ENCODE data around the gene FBXW9. TPM values are rescaled to one million over a fixed set of nuclear protein-coding genes. Genes with fewer than 3 reads are reported as not detected.

FBXW9 gene
- total and polyA plus RNA-seq, 2 of the 8 experiments (the other 6 are each of a cell fraction or from before 2014, with no cell fraction given) = 10.8 to 30.1 TPM

GRCh38 chr19:12705654-12706331 lies 9.4 kb upstream of the FBXW9 start:
- no peak overlapping the region for H4K5ac ChIP-seq (ENCODE audit: insufficient read length, low read depth, low read length)
- no peak overlapping the region for H2BK12ac ChIP-seq (ENCODE audit: low read depth, low read length)
- no peaks in the 10 kb centered on the region for H3K9me3 ChIP-seq (ENCODE audit: insufficient read depth in 2 of 2, low read depth in 1 of 2, low read length in 1 of 2)
- no peak overlapping the region for H2BK15ac ChIP-seq (ENCODE audit: low read length)
- peak overlapping the region; percentile 76; the same call in 1 of the 2 replicates for H4K8ac ChIP-seq (ENCODE audit: extremely low read depth, insufficient read depth, low read length)
- H3K79me1 ChIP-seq (ENCODE audit: low read depth, low read length) = no peaks in the 10 kb centered on the region
- peaks cover 4 to 15% of the 10 kb centered on the region in 2 experiments for H4K20me1 ChIP-seq (replicated peaks in 1 of 2; ENCODE audit: control insufficient read depth in 1 of 2, insufficient read depth in 2 of 2, low read length in 2 of 2)
- H2BK120ac ChIP-seq (replicated peaks; ENCODE audit: low read depth, low read length) = no peak overlapping the region
- H2AK5ac ChIP-seq (ENCODE audit: low read depth, low read length) = no peak overlapping the region
- no peak overlapping the region for H3K18ac ChIP-seq (ENCODE audit: extremely low read depth, low read length)
- no peaks in the 10 kb centered on the region for H3K23me2 ChIP-seq (ENCODE audit: low read depth, low read length)
- H3K23ac ChIP-seq (ENCODE audit: insufficient read length) = no peak overlapping the region
- peaks cover 41 to 77% (median 68%) of the 10 kb centered on the region in 4 experiments for H3K36me3 ChIP-seq (ENCODE audit: control insufficient read depth in 2 of 4, insufficient read depth in 4 of 4, low read length in 3 of 4)
- no peak overlapping the region for H3K9ac ChIP-seq (replicated peaks in 1 of 4; ENCODE audit: extremely low read depth in 1 of 4, low read depth in 3 of 4, low read length in 3 of 4)
- H3K79me2 ChIP-seq (ENCODE audit: control insufficient read depth in 1 of 2, insufficient read depth in 2 of 2, low read length in 2 of 2) = no peaks in the 10 kb centered on the region
- H2AFZ ChIP-seq (ENCODE audit: low read length) = no peak overlapping the region
- no peak overlapping the region for H3K4me2 ChIP-seq (ENCODE audit: insufficient read depth in 1 of 2, low read depth in 2 of 2, low read length in 2 of 2)
- TF ChIP-seq POLR2AphosphoS5 (IDR thresholded peaks at IDR 0.05; ENCODE audit: low read depth, low read length) = 0 out of 2 replicates have a peak, but pooled peaks have one; percentile 6
- TF ChIP-seq BACH1 (IDR thresholded peaks at IDR 0.05; ENCODE audit: low read length) = no peak
- no peak for DNase-seq (ENCODE audit: low read depth in 1 of 2, low spot score in 2 of 2)
- H3K27me3 ChIP-seq (replicated peaks in 1 of 4; ENCODE audit: control insufficient read depth in 3 of 4, extremely low read depth in 1 of 4, insufficient read depth in 3 of 4, low read length in 3 of 4) = no peaks in the 10 kb centered on the region
- H3K14ac ChIP-seq (ENCODE audit: insufficient read length) = no peak overlapping the region
- CTCF ChIA-PET (ENCODE audit: partially characterized antibody) = interaction anchor here (0.7 to 1.4 kb wide), 4 partner anchors 9 to 142 kb away, joined by 3 to 4 read pairs (median 4); partner anchors contain the start of gene FBXW9
- WGBS, 2 experiments (ENCODE audit: extremely low coverage in 1 of 2, insufficient coverage in 1 of 2, insufficient read length in 1 of 2, insufficient replicate concordance in 2 of 2, low coverage in 1 of 2, low lambda C conversion rate in 2 of 2, missing lambda C conversion rate in 1 of 2) = 92% methylated on average over 26 of the region's 29 CpGs; no CpG with 5 or more reads in 1 of the 2 experiments
- POLR2A ChIA-PET (ENCODE audit: partially characterized antibody) = interaction anchor here (1.0 to 6.7 kb wide), 5 partner anchors 9 to 59 kb away, joined by 3 to 50 read pairs (median 3); partner anchors contain the start of genes FBXW9, MAN2B1 and WDR83
- FAIRE-seq = no peak
- H3K4ac ChIP-seq (replicated peaks; ENCODE audit: insufficient read length, low read depth, low read length) = no peak overlapping the region
- H3K4me3 ChIP-seq (ENCODE audit: extremely low read depth in 1 of 4, insufficient read depth in 2 of 4, low read depth in 3 of 4, low read length in 4 of 4) = no peak overlapping the region
- no peak overlapping the region for H4K91ac ChIP-seq (replicated peaks; ENCODE audit: insufficient read length, low read length)
- no peak overlapping the region for H2BK20ac ChIP-seq (ENCODE audit: low read length)
- no peak overlapping the region for H3K56ac ChIP-seq (replicated peaks; ENCODE audit: insufficient read length, low read depth, low read length)
- peaks cover 0 to 5% (median 2%) of the 10 kb centered on the region in 4 experiments; a peak in 2 of 7 replicates for H3K4me1 ChIP-seq (replicated peaks in 1 of 4; ENCODE audit: control insufficient read depth in 3 of 4, insufficient read depth in 4 of 4, low read length in 3 of 4)
- H3K27ac ChIP-seq (ENCODE audit: low read depth, low read length) = no peak overlapping the region
- H2BK5ac ChIP-seq (ENCODE audit: low read depth, low read length) = no peak overlapping the region

All from H1 (cell line).